CD4-positive, CD25-positive, alpha-beta regulatory T cell (primary cell): ENCODE measurements around the gene UBE2E1. TPM values are rescaled to one million over a fixed set of nuclear protein-coding genes. Genes with fewer than 3 reads are reported as not detected.
A peak's percentile ranks its signal among the peaks of the same experiment; 100 is the strongest.
"Not testable (repeated sequence)": the region's sequence is repeated elsewhere in the genome, so short reads cannot be mapped to it uniquely, and the experiment has no call there.

Source experiments
- ATAC-seq, 2 donors: fragments of 150-1000 bp; cut with Tn5 transposase; one replicate each; pipeline ENCODE4 v1.10.0; 2021; ENCODE audit warnings: low read depth in 2 of 2, moderate number of reproducible peaks in 2 of 2, moderate library complexity in 1 of 2
- DNase-seq, 3 donors: peaks; one replicate each; pipeline versions ENCODE4 v3.0.0 to v3.0.0-alpha.2; 2012 to 2022; ENCODE audit warnings: mixed read lengths in 1 of 3
- H3K27ac ChIP-seq: one replicate; pipeline ENCODE4 v1.7.0; 2013; ENCODE audit warnings: mild to moderate bottlenecking, low read length; ENCODE audit not compliant: insufficient read depth, poor library complexity, severe bottlenecking
- H3K27me3 ChIP-seq: one replicate; pipeline ENCODE4 v1.7.0; 2013; ENCODE audit warnings: low read length; ENCODE audit not compliant: control insufficient read depth, insufficient read depth
- H3K36me3 ChIP-seq: one replicate; pipeline ENCODE4 v1.7.0; 2013; ENCODE audit warnings: mild to moderate bottlenecking, low read length, moderate library complexity; ENCODE audit not compliant: control insufficient read depth, insufficient read depth
- H3K4me1 ChIP-seq: 2 replicates; pipeline ENCODE4 v1.7.0; 2013; ENCODE audit warnings: mild to moderate bottlenecking, low read length; ENCODE audit not compliant: insufficient read depth, control insufficient read depth, poor library complexity, severe bottlenecking
- H3K4me3 ChIP-seq: one replicate; pipeline ENCODE4 v1.7.0; 2013; ENCODE audit warnings: low read depth, mild to moderate bottlenecking, low read length, moderate library complexity
- H3K9me3 ChIP-seq, 2 experiments: 1 replicate in 1 of 2; 2 replicates in 1 of 2; pipeline ENCODE4 v1.7.0; 2013; ENCODE audit warnings: low read length in 2 of 2, mild to moderate bottlenecking in 1 of 2, moderate library complexity in 1 of 2; ENCODE audit not compliant: control insufficient read depth in 2 of 2
- H3K27ac Mint-ChIP-seq, 3 donors: one replicate each; pipeline ENCODE4 v1.8.0; 2020 to 2022; ENCODE audit warnings: mild to moderate bottlenecking in 3 of 3, mixed read lengths in 3 of 3, moderate library complexity in 2 of 3
- H3K27me3 Mint-ChIP-seq: one replicate; pipeline ENCODE4 v1.8.0; 2022; ENCODE audit warnings: mild to moderate bottlenecking, mixed read lengths
- H3K36me3 Mint-ChIP-seq: one replicate; pipeline ENCODE4 v1.8.0; 2020; ENCODE audit warnings: mixed read lengths
- H3K4me1 Mint-ChIP-seq, 4 donors: one replicate each; pipeline ENCODE4 v1.8.0; 2020 to 2022; ENCODE audit warnings: mixed read lengths in 4 of 4, mild to moderate bottlenecking in 1 of 4
- H3K4me3 Mint-ChIP-seq, 4 donors: one replicate each; pipeline ENCODE4 v1.8.0; 2020 to 2022; ENCODE audit warnings: mild to moderate bottlenecking in 4 of 4, mixed read lengths in 4 of 4, moderate library complexity in 3 of 4
- H3K9me3 Mint-ChIP-seq, 7 donors: one replicate each; pipeline ENCODE4 v1.8.0; 2020 to 2022; ENCODE audit warnings: mixed read lengths in 7 of 7, mild to moderate bottlenecking in 3 of 7, moderate library complexity in 2 of 7
- polyA plus RNA-seq, 4 donors: library from polyadenylated mRNA; unstranded; fragments of 300-500 nt; fragmentation: Illumina TruSeq; gene quantifications; one replicate each; pipeline ENCODE4 v1.2.3, GENCODE V29; 2021
- total RNA-seq: library from RNA; stranded (reverse); gene quantifications from one replicate; pipeline ENCODE4 v1.2.3, GENCODE V29; 2022

The UBE2E1 gene
- total and polyA plus RNA-seq, 5 donors from 2014 or later: 6.2 to 65.3 (median 12.8) TPM

GRCh38 chr3:23840521-23840920 lies 34.8 kb downstream of the UBE2E1 start:
- no peaks in the 10 kb centered on the region for H3K9me3 ChIP-seq
- no peaks in the 10 kb centered on the region for H3K4me1 ChIP-seq
- ATAC-seq: no peak
- no peaks in the 10 kb centered on the region for H3K27me3 ChIP-seq
- Mint-ChIP-seq H3K27ac (peak overlapping the region in 1 of 3 donors; percentile 20), H3K27me3 (no peaks in the 10 kb centered on the region), H3K4me3 (no peak overlapping the region), H3K9me3 (no peaks in the 10 kb centered on the region), H3K36me3 (peaks cover 18% of the 10 kb centered on the region), H3K4me1 (peaks cover 39 to 70% (median 49%) of the 10 kb centered on the region in 4 donors)
- no peaks in the 10 kb centered on the region for H3K36me3 ChIP-seq
- DNase-seq: no peak
- no peak overlapping the region for H3K27ac ChIP-seq
- H3K4me3 ChIP-seq: no peak overlapping the region

- Mint-ChIP-seq H3K4me1 (peaks cover 37 to 56% (median 43%) of the 10 kb centered on the region in 4 donors), H3K27ac (peak overlapping the region in 1 of 3 donors; percentile 28), H3K36me3 (peaks cover 22% of the 10 kb centered on the region), H3K4me3 (no peak overlapping the region), H3K27me3 (no peaks in the 10 kb centered on the region), H3K9me3 (no peaks in the 10 kb centered on the region)
- Histone ChIP-seq H3K9me3 (no peaks in the 10 kb centered on the region), H3K4me3 (no peak overlapping the region), H3K36me3 (no peaks in the 10 kb centered on the region), H3K27ac (no peak overlapping the region), H3K4me1 (no peaks in the 10 kb centered on the region), H3K27me3 (no peaks in the 10 kb centered on the region)
- ATAC-seq: no peak
- DNase-seq: no peak
Observed at GRCh38 chr3:23843869-23844268, 38.1 kb downstream of the UBE2E1 start.

- Mint-ChIP-seq H3K27ac (peak overlapping the region in 1 of 3 donors; percentile 8), H3K4me1 (peaks cover 30 to 44% (median 37%) of the 10 kb centered on the region in 4 donors), H3K27me3 (no peaks in the 10 kb centered on the region), H3K9me3 (peaks cover 0 to 3% (median 0%) of the 10 kb centered on the region in 7 donors), H3K36me3 (peaks cover 22% of the 10 kb centered on the region), H3K4me3 (no peak overlapping the region)
- ATAC-seq (no peak), DNase-seq (no peak)
- Histone ChIP-seq H3K4me3 (no peak overlapping the region), H3K9me3 (no peaks in the 10 kb centered on the region), H3K4me1 (no peaks in the 10 kb centered on the region), H3K27me3 (no peaks in the 10 kb centered on the region), H3K36me3 (no peaks in the 10 kb centered on the region), H3K27ac (no peak overlapping the region)
Observed at GRCh38 chr3:23845326-23846216, 39.8 kb downstream of the UBE2E1 start.

- not testable (repeated sequence) for H3K4me3 Mint-ChIP-seq, H3K27ac ChIP-seq, H3K36me3 ChIP-seq, H3K9me3 ChIP-seq, ATAC-seq, H3K4me3 ChIP-seq, H3K27me3 ChIP-seq, H3K4me1 ChIP-seq, H3K9me3 Mint-ChIP-seq, H3K27ac Mint-ChIP-seq, DNase-seq, H3K27me3 Mint-ChIP-seq
- peaks cover 18% of the 10 kb centered on the region for H3K36me3 Mint-ChIP-seq
- H3K4me1 Mint-ChIP-seq: peaks cover 16 to 41% (median 28%) of the 10 kb centered on the region in 4 donors
Observed at GRCh38 chr3:23849462-23849861, 43.7 kb downstream of the UBE2E1 start.

DNA sequence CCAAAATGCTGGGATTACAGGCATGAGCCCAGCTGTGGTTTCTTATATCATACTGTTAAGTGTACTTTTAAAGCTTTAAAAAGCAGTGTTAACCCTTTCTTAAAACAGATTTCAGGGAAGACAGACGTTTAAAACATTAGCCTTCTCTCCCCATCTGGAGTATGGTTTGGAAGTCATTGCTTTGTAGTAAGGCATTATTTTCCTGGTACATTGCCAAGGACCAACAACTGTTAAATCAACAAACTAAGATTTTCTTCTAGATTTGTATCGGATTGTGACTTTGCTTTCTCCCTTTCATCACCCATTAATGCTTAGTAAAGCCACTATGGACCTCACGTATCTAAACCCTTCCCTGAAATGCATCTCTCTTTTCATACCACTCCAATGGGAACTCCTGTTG lies 50.5 kb downstream of the UBE2E1 start:
- H3K9me3 Mint-ChIP-seq: peaks cover 0 to 6% (median 4%) of the 10 kb centered on the region in 7 donors

DNA sequence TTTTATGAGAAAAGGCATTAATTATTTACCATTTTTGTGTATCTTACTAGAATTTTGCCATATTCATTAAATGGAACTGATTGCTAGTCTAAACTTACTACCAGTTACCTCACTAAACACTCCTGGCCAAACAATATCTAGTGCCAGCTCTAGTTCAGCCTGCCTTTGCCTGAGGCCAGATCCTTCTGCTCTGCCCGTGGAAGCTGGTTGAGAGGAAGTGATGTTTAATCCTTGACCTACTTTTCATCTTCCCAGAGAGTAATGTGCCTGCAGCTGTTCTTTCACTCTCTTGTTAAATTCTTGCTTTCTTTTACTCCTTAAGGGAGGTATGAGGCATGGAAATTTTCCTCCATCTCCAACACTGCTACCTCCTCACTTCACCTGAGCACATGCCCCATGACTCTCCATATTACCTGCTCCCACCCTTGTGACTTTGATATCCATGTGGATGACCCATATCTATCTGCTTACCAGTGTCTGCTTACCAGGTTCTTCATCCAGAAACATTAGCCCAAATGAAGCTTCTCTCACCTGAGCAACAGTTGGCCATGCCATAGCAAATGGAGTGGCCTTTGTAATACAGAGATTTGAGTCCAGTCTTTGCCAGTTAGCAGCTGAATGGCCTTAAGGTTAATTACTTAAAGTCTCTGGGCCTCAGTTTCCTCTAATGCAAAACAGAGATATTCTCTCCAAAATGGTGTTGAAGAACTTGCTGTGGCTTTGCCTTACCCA lies 53.4 kb downstream of the UBE2E1 start:
- H3K36me3 Mint-ChIP-seq: peaks cover 26% of the 10 kb centered on the region
- no peaks in the 10 kb centered on the region for H3K27me3 Mint-ChIP-seq
- H3K4me1 Mint-ChIP-seq: peaks cover 25 to 75% (median 54%) of the 10 kb centered on the region in 4 donors
- H3K9me3 Mint-ChIP-seq: no peaks in the 10 kb centered on the region
- peak overlapping the region; percentile 15 for H3K4me3 ChIP-seq
- ATAC-seq: peak in 1 of 2 donors; percentile 12
- H3K4me1 ChIP-seq: peaks cover 22% of the 10 kb centered on the region
- peak overlapping the region in 2 of 4 donors; percentile 34 to 65 for H3K4me3 Mint-ChIP-seq
- no peak for DNase-seq
- H3K9me3 ChIP-seq: no peaks in the 10 kb centered on the region
- H3K27ac ChIP-seq: peak overlapping the region; percentile 8
- H3K27ac Mint-ChIP-seq: peak overlapping the region; percentile 21 to 72 (median 63)
- no peaks in the 10 kb centered on the region for H3K27me3 ChIP-seq
- H3K36me3 ChIP-seq: peaks cover 2% of the 10 kb centered on the region

More for the DNA sequence above, 50.5 kb downstream of the UBE2E1 start:
- Mint-ChIP-seq H3K27ac (peak overlapping the region; percentile 53 to 93 (median 62)), H3K36me3 (peaks cover 22% of the 10 kb centered on the region), H3K4me1 (peaks cover 20 to 73% (median 49%) of the 10 kb centered on the region in 4 donors), H3K4me3 (no peak overlapping the region), H3K27me3 (no peaks in the 10 kb centered on the region)
- no peaks in the 10 kb centered on the region for H3K9me3 ChIP-seq
- DNase-seq (no peak), ATAC-seq (no peak)
- peaks cover 22% of the 10 kb centered on the region for H3K4me1 ChIP-seq
- no peak overlapping the region for H3K27ac ChIP-seq
- no peak overlapping the region for H3K4me3 ChIP-seq
- H3K27me3 ChIP-seq: no peaks in the 10 kb centered on the region
- H3K36me3 ChIP-seq: peaks cover 6% of the 10 kb centered on the region

GRCh38 chr3:23859839-23860382 lies 54.2 kb downstream of the UBE2E1 start:
- peaks cover 27% of the 10 kb centered on the region for H3K36me3 Mint-ChIP-seq
- Histone ChIP-seq H3K27me3 (no peaks in the 10 kb centered on the region), H3K27ac (no peak overlapping the region), H3K36me3 (peaks cover 3% of the 10 kb centered on the region), H3K4me3 (no peak overlapping the region), H3K4me1 (peaks cover 22% of the 10 kb centered on the region), H3K9me3 (no peaks in the 10 kb centered on the region)
- H3K27me3 Mint-ChIP-seq: no peaks in the 10 kb centered on the region
- no peak overlapping the region for H3K4me3 Mint-ChIP-seq
- H3K27ac Mint-ChIP-seq: peak overlapping the region in 1 of 3 donors; percentile 80
- ATAC-seq (no peak), DNase-seq (peak in 1 of 3 donors; percentile 44)
- H3K9me3 Mint-ChIP-seq: no peaks in the 10 kb centered on the region
- peaks cover 30 to 76% (median 54%) of the 10 kb centered on the region in 4 donors for H3K4me1 Mint-ChIP-seq
